CD4-positive, alpha-beta memory T cell (primary cell): ENCODE data around the gene TIMM10B. TPM values are rescaled to one million over a fixed set of nuclear protein-coding genes. Genes with fewer than 3 reads are reported as not detected.

Source experiments
- CTCF ChIA-PET: fragments of 350-600 bp; sonication (Branson Sonifier 250); formaldehyde crosslinking; loops from one replicate; lab custom pipeline; 2021; ENCODE audit warnings: inconsistent platforms; ENCODE audit not compliant: partially characterized antibody; lab: Charles Lee
- POLR2A ChIA-PET: fragments of 350-600 bp; sonication (Branson Sonifier 250); formaldehyde crosslinking; loops from one replicate; lab custom pipeline; 2021; ENCODE audit not compliant: partially characterized antibody; lab: Charles Lee
- DNase-seq, 5 donors: peaks; one replicate each; pipeline versions ENCODE4 v3.0.0 to v3.0.0-alpha.2; 2020 to 2022; ENCODE audit warnings: mixed read lengths in 1 of 5
- H3K27ac ChIP-seq: one replicate; pipeline ENCODE4 v1.7.0; 2013; ENCODE audit warnings: low read depth, low read length
- H3K27me3 ChIP-seq: 2 replicates; pipeline ENCODE4 v1.7.0; 2013; ENCODE audit warnings: mild to moderate bottlenecking, low read length, moderate library complexity; ENCODE audit not compliant: insufficient read depth
- H3K36me3 ChIP-seq: 2 replicates; pipeline ENCODE4 v1.7.0; 2013; ENCODE audit warnings: mild to moderate bottlenecking, low read length, moderate library complexity; ENCODE audit not compliant: insufficient read depth
- H3K4me1 ChIP-seq: 2 replicates; pipeline ENCODE4 v1.7.0; 2013; ENCODE audit warnings: mild to moderate bottlenecking, low read length, moderate library complexity; ENCODE audit not compliant: insufficient read depth
- H3K4me3 ChIP-seq, 2 donors: one replicate each; pipeline ENCODE4 v1.7.0; 2013; ENCODE audit warnings: low read length in 2 of 2, mild to moderate bottlenecking in 1 of 2
- H3K9me3 ChIP-seq, 2 donors: one replicate each; pipeline ENCODE4 v1.7.0; 2013; ENCODE audit warnings: low read length in 2 of 2, control low read depth in 1 of 2; ENCODE audit not compliant: control insufficient read depth in 1 of 2
- H3K27ac Mint-ChIP-seq, 7 donors: one replicate each; pipeline ENCODE4 v1.8.0; 2020 to 2021; ENCODE audit warnings: mixed read lengths in 7 of 7, mild to moderate bottlenecking in 6 of 7, inconsistent platforms in 3 of 7, moderate library complexity in 3 of 7
- H3K27me3 Mint-ChIP-seq, 2 donors: one replicate each; pipeline ENCODE4 v1.8.0; 2020 to 2021; ENCODE audit warnings: mixed read lengths in 2 of 2
- H3K36me3 Mint-ChIP-seq, 2 donors: one replicate each; pipeline ENCODE4 v1.8.0; 2020 to 2021; ENCODE audit warnings: mixed read lengths in 2 of 2, inconsistent platforms in 1 of 2, mild to moderate bottlenecking in 1 of 2
- H3K4me1 Mint-ChIP-seq, 4 donors: one replicate each; pipeline ENCODE4 v1.8.0; 2020 to 2021; ENCODE audit warnings: mixed read lengths in 4 of 4, mild to moderate bottlenecking in 1 of 4
- H3K4me3 Mint-ChIP-seq, 8 donors: one replicate each; pipeline ENCODE4 v1.8.0; 2020 to 2021; ENCODE audit warnings: mixed read lengths in 8 of 8, mild to moderate bottlenecking in 7 of 8, moderate library complexity in 6 of 8, inconsistent platforms in 3 of 8
- H3K9me3 Mint-ChIP-seq, 8 donors: one replicate each; pipeline ENCODE4 v1.8.0; 2020 to 2021; ENCODE audit warnings: mixed read lengths in 8 of 8, mild to moderate bottlenecking in 5 of 8, inconsistent platforms in 3 of 8, moderate library complexity in 1 of 8
- intact Hi-C: fragments of 100-400 bp; cut with micrococcal nuclease; formaldehyde crosslinking; loops from one replicate; pipeline ENCODE4 v1.15.1; 2023
- polyA plus RNA-seq, 2 donors: library from polyadenylated mRNA; unstranded; fragments of 300-500 nt; fragmentation: Illumina TruSeq; gene quantifications; one replicate each; pipeline ENCODE4 v1.2.3, GENCODE V29; 2021
- total RNA-seq, 2 experiments: library from RNA; stranded (reverse); gene quantifications; one replicate each; pipeline ENCODE4 v1.2.3, GENCODE V29; 2021

The TIMM10B gene
- total and polyA plus RNA-seq, 4 experiments from 2014 or later, result 29.9 to 60.3 (median 43.5) TPM

DNA sequence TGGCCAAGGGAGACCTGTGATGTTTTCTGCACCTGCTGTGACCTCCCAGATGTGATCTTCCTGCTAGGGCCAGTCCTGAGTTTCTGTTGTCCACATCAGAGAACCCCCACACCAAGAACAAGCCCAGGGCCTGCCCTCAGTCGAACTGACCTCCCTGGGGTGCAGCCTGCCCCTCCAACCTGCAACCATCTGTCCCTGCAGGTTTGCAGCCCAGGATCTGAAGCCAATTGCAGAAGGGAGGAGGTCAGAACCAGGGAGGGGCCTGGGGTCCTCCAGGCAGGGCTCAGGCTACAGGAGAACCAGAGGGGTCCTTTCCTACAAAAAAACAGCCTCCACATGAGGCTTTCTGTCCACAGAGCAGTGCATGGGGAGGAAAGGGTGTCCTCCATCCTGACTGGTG, 8.4 kb upstream of the TIMM10B start:
- no peaks in the 10 kb centered on the region for H3K27me3 ChIP-seq
- Mint-ChIP-seq H3K27ac (peak overlapping the region in 6 of 7 donors; percentile 14 to 89 (median 76)), H3K4me3 (peak overlapping the region; percentile 59 to 89 (median 74)), H3K27me3 (no peaks in the 10 kb centered on the region), H3K36me3 (peaks cover 4 to 11% of the 10 kb centered on the region in 2 donors), H3K9me3 (no peaks in the 10 kb centered on the region), H3K4me1 (peaks cover 10 to 33% (median 19%) of the 10 kb centered on the region in 4 donors)
- no peak overlapping the region for H3K27ac ChIP-seq
- no peak for DNase-seq
- H3K4me3 ChIP-seq, result peak overlapping the region in 1 of 2 donors; percentile 20
- peaks cover 11% of the 10 kb centered on the region for H3K36me3 ChIP-seq
- ChIA-PET POLR2A (interaction anchor here (1.3 to 4.1 kb wide), 6 partner anchors 8 to 210 kb away, joined by 3 to 22 read pairs (median 4); partner anchors contain the start of genes ARFIP2, MRPL17, SMPD1 and TIMM10B), CTCF (interaction anchor here (0.7 to 2.2 kb wide), 4 partner anchors 29 to 282 kb away, joined by 3 to 6 read pairs (median 4); partner anchors contain the start of gene MRPL17)
- H3K9me3 ChIP-seq, result no peaks in the 10 kb centered on the region
- H3K4me1 ChIP-seq, result peaks cover 16% of the 10 kb centered on the region
- intact Hi-C loops, result no loop called here

DNA sequence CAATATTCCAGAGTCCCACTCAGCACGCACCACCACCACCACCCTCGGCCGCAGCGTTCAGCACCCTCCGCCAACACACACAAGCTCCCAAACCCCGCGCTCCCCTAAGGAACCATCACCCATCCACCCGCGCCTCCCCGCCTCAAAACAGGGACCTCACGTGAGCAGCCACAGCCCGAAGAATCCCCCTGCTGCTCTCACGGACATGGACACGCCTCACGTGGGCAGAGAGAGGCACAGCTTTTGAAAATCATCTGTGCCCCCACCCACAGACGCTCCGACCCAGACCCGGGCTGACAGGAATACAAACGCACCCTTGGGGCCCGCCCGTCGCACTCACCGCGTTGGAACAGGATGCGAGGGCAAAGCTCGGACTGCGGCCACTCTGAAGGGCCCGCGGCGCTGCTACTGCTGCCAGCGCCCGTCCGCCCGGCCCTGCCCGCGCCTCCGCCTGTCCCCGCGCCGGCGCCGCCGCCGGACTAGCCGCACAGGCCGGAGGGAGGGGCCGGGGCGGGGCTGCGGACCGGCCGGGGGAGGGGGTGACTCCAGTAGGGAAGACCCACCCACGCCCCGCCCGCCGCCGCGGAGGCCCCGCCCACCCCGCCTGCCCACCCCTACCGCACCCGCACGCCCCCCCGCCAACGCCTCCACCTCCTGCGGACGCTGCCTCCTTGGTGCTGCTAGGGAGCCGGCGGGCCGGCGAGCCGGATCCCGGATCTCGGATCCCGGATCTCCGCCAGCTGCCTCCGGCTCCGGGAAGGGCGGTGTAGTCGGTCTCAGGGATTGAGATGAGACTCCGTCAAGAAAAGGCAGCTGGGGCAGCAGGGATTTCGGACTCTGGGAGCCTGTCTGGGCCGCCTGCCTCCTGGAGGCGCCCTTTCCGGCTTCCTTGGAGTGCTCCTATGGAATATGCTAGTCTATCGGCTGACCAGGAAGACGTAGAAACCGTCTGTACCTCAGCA, 7.6 kb upstream of the TIMM10B start, which contains the start of gene TRIM3:
Gene TRIM3, minus strand, starts transcription at position 491 of the 962 bp plus-strand sequence. CDS start 8,246 bp downstream, outside the sequence.
- H3K4me1 Mint-ChIP-seq, result peaks cover 10 to 33% (median 19%) of the 10 kb centered on the region in 4 donors
- peak within 1 kb of the TSS; percentile 88 to 92 (median 89) for H3K4me3 Mint-ChIP-seq
- no peaks in the 10 kb centered on the region for H3K27me3 Mint-ChIP-seq
- ChIA-PET POLR2A (interaction anchor here (0.8 to 4.1 kb wide), 7 partner anchors 8 to 273 kb away, joined by 3 to 22 read pairs (median 4); partner anchors contain the start of genes ARFIP2, MRPL17, SMPD1 and TIMM10B), CTCF (interaction anchor here (1.1 to 2.6 kb wide), 5 partner anchors 30 to 282 kb away, joined by 3 to 14 read pairs (median 5); partner anchors contain the start of gene MRPL17)
- no peaks in the 10 kb centered on the region for H3K9me3 ChIP-seq
- DNase-seq, result peak; percentile 41 to 75 (median 53)
- H3K36me3 Mint-ChIP-seq, result peaks cover 6 to 18% of the 10 kb centered on the region in 2 donors
- peaks cover 19% of the 10 kb centered on the region for H3K36me3 ChIP-seq
- peak within 1 kb of the TSS; percentile 54 to 64 for H3K4me3 ChIP-seq
- peak within 1 kb of the TSS; percentile 86 to 95 (median 92) for H3K27ac Mint-ChIP-seq
- peak within 1 kb of the TSS; percentile 60 for H3K27ac ChIP-seq
- peaks cover 16% of the 10 kb centered on the region for H3K4me1 ChIP-seq
- H3K9me3 Mint-ChIP-seq, result no peaks in the 10 kb centered on the region
- intact Hi-C loops, result no loop called here
- no peaks in the 10 kb centered on the region for H3K27me3 ChIP-seq

DNA sequence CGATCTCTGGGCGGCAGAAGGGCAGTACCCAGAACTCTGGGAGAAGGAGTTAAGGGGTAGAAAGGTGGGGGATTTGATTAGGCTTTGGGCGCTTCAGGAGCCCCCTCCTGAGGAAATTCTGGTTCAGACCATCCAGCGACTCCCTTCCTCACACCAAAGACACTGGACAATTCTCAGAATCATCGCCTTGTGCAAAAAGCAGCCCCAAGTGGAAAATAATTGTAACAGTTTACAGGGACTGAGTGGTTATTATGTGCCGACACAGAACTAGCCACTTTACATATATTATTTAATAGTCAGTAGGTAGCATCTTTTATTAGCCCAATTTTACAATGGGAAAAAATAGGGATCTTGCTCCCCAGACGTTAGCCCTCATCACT, 6.9 kb upstream of the TIMM10B start:
- Histone ChIP-seq H3K9me3 (no peaks in the 10 kb centered on the region), H3K4me3 (peak overlapping the region in 1 of 2 donors; percentile 15), H3K36me3 (peaks cover 22% of the 10 kb centered on the region), H3K4me1 (peaks cover 21% of the 10 kb centered on the region), H3K27ac (peak overlapping the region; percentile 58), H3K27me3 (no peaks in the 10 kb centered on the region)
- DNase-seq, result no peak
- no peaks in the 10 kb centered on the region for H3K9me3 Mint-ChIP-seq
- H3K27me3 Mint-ChIP-seq, result no peaks in the 10 kb centered on the region
- ChIA-PET POLR2A (interaction anchor here (1.4 to 4.1 kb wide), 3 partner anchors 8 to 87 kb away, joined by 3 to 22 read pairs (median 4); partner anchors contain the start of genes ARFIP2 and TIMM10B), CTCF (interaction anchor here (1.3 to 2.6 kb wide), 2 partner anchors 31 to 96 kb away, joined by 3 to 14 read pairs; no protein-coding TSS in a partner anchor)
- peaks cover 6 to 23% of the 10 kb centered on the region in 2 donors for H3K36me3 Mint-ChIP-seq
- peaks cover 10 to 35% (median 21%) of the 10 kb centered on the region in 4 donors for H3K4me1 Mint-ChIP-seq
- H3K27ac Mint-ChIP-seq, result peak overlapping the region; percentile 86 to 93 (median 90)
- peak overlapping the region; percentile 76 to 90 (median 79) for H3K4me3 Mint-ChIP-seq
- intact Hi-C loops, result no loop called here

DNA sequence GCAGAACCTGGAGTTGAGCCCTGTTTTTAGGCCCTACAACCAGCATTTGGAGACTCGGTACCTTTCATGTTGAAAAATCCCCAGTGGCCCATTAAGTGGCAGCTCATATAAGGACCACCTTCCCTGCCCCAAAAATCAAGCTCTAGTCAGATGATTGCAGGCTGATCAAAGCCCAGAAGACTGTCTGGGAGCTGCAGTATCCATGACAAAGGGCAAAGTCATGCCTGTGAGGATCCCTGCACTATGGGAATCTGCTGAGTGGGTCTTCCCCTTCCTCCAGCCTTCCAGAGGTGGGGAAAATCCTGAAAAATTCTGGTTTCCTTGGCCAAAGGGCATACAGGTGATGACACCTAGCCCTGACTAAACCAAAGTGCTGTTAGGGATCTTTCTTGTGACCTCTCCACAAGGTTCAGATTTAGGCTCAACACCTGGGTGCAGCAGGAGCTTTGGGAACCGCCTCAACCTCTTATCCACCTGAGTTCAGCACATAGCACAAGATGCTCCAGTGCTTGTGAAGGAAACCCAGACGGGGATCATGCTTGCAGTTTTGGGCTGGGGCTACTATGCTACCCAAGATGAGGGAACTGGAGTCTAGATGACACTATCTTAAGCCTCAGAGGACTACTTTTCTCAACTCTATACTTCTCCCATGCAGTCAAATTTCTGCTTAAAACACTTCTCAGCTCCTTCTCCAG, 6.3 kb upstream of the TIMM10B start:
- CTCF ChIA-PET, result interaction anchor here (1.3 to 2.6 kb wide), 3 partner anchors 32 to 96 kb away, joined by 3 to 14 read pairs (median 3); no protein-coding TSS in a partner anchor
- no peaks in the 10 kb centered on the region for H3K9me3 ChIP-seq
- H3K9me3 Mint-ChIP-seq, result no peaks in the 10 kb centered on the region
- H3K27ac Mint-ChIP-seq, result peak overlapping the region; percentile 75 to 93 (median 88)
- H3K4me3 ChIP-seq, result no peak overlapping the region
- H3K27me3 ChIP-seq, result no peaks in the 10 kb centered on the region
- peak overlapping the region; percentile 56 to 90 (median 78) for H3K4me3 Mint-ChIP-seq
- intact Hi-C loops, result no loop called here
- POLR2A ChIA-PET, result interaction anchor here (1.1 kb wide), 1 partner anchor 271 kb away, joined by 3 read pairs; no protein-coding TSS in a partner anchor
- peak in 2 of 5 donors; percentile 5 to 9 for DNase-seq
- peaks cover 26% of the 10 kb centered on the region for H3K4me1 ChIP-seq
- no peaks in the 10 kb centered on the region for H3K27me3 Mint-ChIP-seq
- peaks cover 6 to 23% of the 10 kb centered on the region in 2 donors for H3K36me3 Mint-ChIP-seq
- peaks cover 22% of the 10 kb centered on the region for H3K36me3 ChIP-seq
- H3K4me1 Mint-ChIP-seq, result peaks cover 12 to 41% (median 25%) of the 10 kb centered on the region in 4 donors
- peak overlapping the region; percentile 58 for H3K27ac ChIP-seq

DNA sequence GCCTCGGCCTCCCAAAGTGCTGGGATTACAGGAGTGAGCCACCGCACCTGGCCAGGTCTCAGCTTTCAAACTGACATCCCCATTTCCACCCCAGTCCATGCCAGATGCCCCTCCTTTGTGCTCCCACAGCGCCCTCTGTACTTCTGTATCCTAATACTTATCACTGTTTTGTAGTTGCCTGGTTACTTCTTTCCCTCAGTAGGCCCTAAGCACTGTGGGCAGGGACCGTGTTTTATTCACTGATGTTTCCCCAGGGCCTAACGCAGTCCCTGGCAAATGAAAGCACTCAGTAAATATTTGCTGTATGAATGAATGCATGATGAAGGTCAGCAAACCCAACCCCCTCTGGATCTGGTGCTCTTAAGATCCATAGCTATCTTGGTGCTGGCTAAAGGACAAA, 5.4 kb upstream of the TIMM10B start:
- peaks cover 6 to 27% of the 10 kb centered on the region in 2 donors for H3K36me3 Mint-ChIP-seq
- H3K9me3 ChIP-seq, result no peaks in the 10 kb centered on the region
- H3K27me3 ChIP-seq, result no peaks in the 10 kb centered on the region
- H3K36me3 ChIP-seq, result peaks cover 22% of the 10 kb centered on the region
- CTCF ChIA-PET, result interaction anchor here (0.9 to 2.6 kb wide), 3 partner anchors 32 to 97 kb away, joined by 3 to 14 read pairs (median 5); no protein-coding TSS in a partner anchor
- POLR2A ChIA-PET, result interaction anchor here (1.1 kb wide), 1 partner anchor 270 kb away, joined by 3 read pairs; no protein-coding TSS in a partner anchor
- peak overlapping the region in 4 of 7 donors; percentile 85 to 88 (median 86) for H3K27ac Mint-ChIP-seq
- intact Hi-C loops, result no loop called here
- no peaks in the 10 kb centered on the region for H3K9me3 Mint-ChIP-seq
- H3K27ac ChIP-seq, result no peak overlapping the region
- H3K27me3 Mint-ChIP-seq, result no peaks in the 10 kb centered on the region
- peaks cover 36% of the 10 kb centered on the region for H3K4me1 ChIP-seq
- no peak for DNase-seq
- H3K4me3 Mint-ChIP-seq, result peak overlapping the region in 3 of 8 donors; percentile 13 to 19 (median 17)
- peaks cover 20 to 51% (median 33%) of the 10 kb centered on the region in 4 donors for H3K4me1 Mint-ChIP-seq
- no peak overlapping the region for H3K4me3 ChIP-seq

DNA sequence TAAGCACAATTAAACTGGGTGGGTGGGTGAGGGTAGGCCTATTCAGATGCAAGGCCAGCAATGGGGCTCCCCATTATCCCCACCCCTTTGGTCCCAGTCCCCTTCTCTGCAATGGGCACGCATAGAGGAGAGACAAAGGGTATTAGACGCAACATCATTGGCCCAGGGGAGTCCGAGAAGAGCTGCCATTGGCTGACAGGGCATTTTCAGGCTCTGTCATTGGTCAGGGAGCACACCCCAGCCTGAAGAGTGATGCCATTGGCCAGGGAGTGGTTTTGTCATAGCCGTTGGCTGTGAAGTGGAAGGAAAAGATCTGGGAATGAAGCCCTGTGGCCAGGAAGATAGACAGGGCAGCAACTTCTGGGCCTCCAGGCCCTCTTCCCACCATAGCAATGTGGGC, 4.7 kb upstream of the TIMM10B start:
- ChIA-PET POLR2A (no interaction called here), CTCF (interaction anchor here (0.9 to 1.4 kb wide), 4 partner anchors 28 to 97 kb away, joined by 3 to 5 read pairs (median 4); no protein-coding TSS in a partner anchor)
- Mint-ChIP-seq H3K4me3 (no peak overlapping the region), H3K27ac (peak overlapping the region in 4 of 7 donors; percentile 18 to 86 (median 66)), H3K36me3 (peaks cover 6 to 34% of the 10 kb centered on the region in 2 donors), H3K27me3 (no peaks in the 10 kb centered on the region), H3K9me3 (no peaks in the 10 kb centered on the region), H3K4me1 (peaks cover 24 to 55% (median 34%) of the 10 kb centered on the region in 4 donors)
- Histone ChIP-seq H3K27ac (no peak overlapping the region), H3K4me3 (no peak overlapping the region), H3K27me3 (no peaks in the 10 kb centered on the region), H3K36me3 (peaks cover 22% of the 10 kb centered on the region), H3K4me1 (peaks cover 37% of the 10 kb centered on the region), H3K9me3 (no peaks in the 10 kb centered on the region)
- intact Hi-C loops, result no loop called here
- no peak for DNase-seq
